GM20431 (cell line): ENCODE data around the gene VWA5A.

Experiments
- in situ Hi-C: fragments of 300-500 bp; cut with MseI, MboI; formaldehyde crosslinking; loops from one replicate; pipeline ENCODE4 v1.15.0; 2020; ENCODE audit warnings: low sequenced_read_pairs; ENCODE audit not compliant: unreplicated experiment

VWA5A gene, protein sequence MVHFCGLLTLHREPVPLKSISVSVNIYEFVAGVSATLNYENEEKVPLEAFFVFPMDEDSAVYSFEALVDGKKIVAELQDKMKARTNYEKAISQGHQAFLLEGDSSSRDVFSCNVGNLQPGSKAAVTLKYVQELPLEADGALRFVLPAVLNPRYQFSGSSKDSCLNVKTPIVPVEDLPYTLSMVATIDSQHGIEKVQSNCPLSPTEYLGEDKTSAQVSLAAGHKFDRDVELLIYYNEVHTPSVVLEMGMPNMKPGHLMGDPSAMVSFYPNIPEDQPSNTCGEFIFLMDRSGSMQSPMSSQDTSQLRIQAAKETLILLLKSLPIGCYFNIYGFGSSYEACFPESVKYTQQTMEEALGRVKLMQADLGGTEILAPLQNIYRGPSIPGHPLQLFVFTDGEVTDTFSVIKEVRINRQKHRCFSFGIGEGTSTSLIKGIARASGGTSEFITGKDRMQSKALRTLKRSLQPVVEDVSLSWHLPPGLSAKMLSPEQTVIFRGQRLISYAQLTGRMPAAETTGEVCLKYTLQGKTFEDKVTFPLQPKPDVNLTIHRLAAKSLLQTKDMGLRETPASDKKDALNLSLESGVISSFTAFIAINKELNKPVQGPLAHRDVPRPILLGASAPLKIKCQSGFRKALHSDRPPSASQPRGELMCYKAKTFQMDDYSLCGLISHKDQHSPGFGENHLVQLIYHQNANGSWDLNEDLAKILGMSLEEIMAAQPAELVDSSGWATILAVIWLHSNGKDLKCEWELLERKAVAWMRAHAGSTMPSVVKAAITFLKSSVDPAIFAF

DNA sequence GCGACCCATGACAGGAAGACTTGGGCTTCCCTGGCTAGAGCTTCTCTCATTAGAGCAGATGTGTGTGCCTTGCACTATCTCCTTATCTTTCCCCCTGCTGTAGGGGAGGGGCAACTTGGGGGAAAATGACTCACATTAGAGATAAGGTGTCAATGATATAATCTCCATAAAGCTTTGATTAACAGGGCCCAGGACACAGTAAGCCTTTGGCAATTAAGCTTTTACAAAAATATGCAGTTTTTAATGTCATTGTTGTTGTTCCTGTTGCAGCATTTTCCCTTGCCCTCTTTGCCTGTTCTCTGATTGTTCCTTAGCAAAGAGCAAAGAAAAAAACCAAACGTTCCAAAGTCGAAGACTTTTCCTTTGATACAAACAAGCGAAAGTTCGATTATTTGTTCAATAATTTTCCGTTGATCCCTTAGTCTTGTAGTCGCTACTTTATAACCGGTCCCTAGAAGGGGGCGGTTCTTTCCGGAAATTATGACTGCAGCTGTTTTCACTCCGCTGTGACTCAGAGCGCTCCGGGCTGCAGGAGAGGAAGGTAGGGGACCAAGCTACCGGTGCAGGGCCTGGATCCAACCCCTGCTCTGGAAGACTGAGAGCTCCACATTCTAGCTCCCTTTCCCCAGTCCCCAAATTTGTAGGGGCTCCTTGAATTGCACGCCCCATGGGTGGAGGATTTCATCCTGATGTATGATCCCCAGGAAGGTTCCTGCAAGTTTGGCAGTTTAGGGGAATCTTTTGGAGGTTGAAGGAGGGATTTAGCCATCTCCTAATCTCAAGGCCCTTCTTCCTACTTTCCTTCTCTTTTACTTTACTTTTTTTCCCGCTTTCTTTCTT lies at the start of gene VWA5A:
VWA5A (plus strand) TSS at position 509 of the 840 bp plus-strand sequence. CDS start 2,062 bp downstream, outside the sequence.
- in situ Hi-C loops: no loop called here

DNA sequence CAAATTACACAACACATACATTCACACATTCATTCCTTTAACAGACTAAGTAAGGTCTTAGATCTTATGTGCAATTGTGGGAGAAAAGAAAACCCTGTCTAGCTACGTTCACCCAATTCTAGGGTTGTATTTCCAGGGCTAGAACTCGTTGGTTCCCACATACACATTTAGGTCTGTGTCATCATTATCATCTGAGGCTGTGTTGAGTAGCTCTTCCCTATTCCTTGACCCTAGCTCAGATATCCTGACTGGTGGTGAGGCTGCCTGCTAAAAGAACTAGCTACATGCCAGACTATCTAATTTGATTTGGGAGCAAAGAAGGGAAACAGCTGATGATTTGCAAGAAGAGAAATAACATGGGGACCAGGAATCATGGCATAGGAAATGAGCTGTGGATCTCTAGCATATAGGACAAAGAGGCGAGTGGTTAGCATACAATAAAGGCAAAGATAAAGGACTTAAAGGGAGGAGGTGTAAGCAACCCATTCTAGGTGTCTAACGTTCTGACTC lies 46.6 kb upstream of the VWA5A start:
- in situ Hi-C loops: no loop called here

DNA sequence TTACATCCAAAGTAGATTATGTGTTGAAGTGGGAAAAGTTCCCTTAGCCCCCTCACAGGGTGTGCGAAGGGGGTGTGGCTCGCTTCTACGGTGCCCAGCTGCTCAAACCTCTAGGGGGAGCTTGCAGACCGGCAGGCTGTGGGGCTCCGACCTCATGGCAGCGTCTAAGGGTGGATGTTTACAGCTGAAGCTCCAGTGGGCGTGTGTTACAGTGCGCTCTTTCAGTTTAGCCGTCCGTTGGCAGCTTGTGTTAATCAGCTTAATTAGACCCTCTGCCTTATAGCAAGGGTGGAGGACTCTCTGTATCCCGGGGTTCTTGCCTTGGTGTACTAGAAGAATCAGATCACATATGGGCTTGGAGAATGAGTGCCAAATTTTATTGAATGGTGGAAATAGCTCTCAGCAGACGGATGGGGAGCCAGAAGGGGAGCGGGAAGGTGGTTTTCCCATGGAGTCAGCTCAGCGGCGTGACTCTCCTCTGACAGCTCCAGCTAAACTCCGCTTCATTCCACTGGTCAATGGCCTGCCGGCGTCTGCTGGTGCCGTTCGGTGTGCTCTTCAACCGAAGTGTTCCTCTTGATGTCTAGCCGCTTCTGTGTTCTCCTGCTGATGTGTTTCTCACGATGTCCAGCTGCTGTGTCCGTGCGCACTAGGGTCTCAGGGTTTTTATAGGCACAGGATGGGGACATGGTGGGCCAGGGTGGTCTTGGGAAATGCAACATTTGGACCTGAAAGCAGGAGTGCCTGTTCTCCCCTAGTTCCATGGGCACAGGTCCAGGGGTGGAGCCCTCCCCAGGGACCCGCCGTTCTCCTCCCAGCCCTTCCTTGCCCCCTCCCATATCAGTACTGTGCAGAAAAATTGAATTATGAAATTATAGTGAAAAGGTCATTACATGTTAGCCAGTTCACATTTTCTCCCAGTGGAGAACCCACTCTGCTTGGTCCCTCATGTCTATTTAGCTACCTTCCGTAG lies 45.5 kb upstream of the VWA5A start:
- in situ Hi-C loops: no loop called here

DNA sequence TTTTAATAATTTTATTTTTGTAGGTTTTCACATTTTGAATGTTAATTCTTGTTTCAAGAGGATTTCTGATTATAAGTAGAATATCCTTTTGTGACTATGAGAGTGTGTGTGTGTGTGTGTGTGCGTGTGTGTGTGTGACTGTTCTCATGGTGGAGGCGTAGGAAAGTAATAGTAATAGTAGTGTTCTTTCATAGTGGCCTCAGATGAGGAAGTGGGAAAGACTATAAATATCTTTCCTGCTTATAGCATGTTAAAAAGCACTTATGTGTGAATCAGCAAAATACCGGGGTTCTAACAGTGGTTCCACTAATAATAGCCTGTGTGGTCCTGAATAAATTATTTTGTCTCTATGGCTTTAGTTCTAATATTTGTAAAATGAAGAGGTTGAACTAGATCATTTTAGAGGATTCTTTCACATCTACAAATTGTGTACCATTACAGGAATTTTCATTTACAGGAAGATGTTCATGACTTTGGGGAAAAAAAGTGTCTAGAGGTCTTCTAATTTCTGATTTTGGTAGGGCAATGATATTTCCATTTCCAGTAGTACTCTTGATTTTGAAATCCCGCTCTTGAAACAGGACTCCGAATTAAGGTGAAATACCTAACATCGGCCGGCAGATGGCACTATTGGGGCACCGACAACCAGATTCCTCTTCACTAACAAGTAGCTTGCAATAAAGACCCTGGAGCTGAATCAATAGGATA lies 44.2 kb upstream of the VWA5A start:
- in situ Hi-C loops: no loop called here

DNA sequence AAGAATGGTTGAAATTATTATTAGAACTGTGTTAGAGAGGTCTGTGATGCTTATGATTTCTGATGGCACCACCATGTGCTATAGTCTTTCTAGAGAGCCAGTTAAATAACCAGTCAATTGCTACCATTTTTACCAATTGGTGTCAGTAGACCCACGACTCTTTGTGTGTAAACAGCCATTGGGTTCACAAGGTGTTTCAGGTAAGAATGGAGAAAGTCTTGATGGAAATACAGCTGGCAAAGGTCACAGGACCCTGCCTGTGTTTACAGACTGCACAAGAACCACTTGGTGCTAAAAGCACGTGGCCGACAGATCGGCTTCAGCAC lies 43.7 kb upstream of the VWA5A start:
- in situ Hi-C loops: no loop called here

DNA sequence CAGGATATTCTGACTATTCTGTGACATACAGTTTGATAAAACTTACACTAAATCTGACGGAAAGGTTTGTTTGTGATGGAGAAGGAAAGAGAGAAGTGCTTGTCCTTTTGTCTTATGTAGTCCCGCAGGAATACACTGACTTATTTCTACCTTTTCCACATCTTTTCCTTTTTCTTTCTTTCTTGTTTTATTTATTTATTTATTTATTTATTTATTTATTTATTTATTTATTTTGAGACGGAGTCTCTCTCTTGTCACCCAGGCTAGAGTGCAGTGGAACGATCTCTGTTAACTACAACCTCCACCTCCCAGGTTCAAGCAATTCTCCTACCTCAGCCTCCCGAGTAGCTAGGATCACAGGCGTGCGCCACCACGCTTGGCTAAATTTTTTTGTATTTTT lies 43.1 kb upstream of the VWA5A start:
- in situ Hi-C loops: no loop called here

DNA sequence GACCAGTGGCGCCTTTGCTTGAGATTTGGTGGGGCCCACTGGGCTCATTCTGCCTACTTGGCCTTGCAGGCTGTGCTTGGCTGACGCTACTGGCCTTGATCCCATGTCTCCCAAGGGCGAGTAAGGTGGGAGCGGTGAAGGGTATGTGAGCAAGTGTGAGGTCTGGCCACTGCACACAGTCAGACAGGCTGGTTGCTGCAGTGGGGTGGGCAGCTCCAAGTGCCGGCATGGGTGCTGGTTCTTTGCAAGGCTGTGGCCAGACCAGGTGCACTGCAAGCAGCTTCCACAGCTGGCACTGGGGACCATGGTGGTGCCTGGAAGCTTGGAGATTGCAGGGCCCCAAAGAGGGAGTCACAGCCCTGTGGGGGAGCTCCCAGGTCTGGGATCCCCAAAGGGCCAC lies 40.7 kb upstream of the VWA5A start:
- in situ Hi-C loops: no loop called here

DNA sequence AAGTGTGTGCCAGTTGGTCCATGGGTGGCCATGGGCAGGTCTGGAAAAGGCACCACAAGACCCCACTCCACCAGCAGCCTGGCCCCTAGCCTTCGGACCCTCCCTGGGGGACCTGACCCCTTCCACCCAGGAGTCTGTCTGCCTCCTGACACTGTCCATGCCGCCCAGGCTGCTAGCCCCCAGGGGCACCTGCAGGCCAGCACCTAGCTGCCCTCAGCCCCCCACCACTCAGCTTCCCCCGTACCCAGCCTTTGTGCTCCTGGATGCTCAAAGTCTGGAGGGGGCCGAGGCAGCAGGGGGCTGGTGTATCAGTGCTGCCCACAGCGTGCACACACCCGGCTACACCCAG lies 39.8 kb upstream of the VWA5A start:
- in situ Hi-C loops: loop anchor here (25.0 kb wide), 1 partner anchor 512 kb away; no protein-coding TSS in a partner anchor

DNA sequence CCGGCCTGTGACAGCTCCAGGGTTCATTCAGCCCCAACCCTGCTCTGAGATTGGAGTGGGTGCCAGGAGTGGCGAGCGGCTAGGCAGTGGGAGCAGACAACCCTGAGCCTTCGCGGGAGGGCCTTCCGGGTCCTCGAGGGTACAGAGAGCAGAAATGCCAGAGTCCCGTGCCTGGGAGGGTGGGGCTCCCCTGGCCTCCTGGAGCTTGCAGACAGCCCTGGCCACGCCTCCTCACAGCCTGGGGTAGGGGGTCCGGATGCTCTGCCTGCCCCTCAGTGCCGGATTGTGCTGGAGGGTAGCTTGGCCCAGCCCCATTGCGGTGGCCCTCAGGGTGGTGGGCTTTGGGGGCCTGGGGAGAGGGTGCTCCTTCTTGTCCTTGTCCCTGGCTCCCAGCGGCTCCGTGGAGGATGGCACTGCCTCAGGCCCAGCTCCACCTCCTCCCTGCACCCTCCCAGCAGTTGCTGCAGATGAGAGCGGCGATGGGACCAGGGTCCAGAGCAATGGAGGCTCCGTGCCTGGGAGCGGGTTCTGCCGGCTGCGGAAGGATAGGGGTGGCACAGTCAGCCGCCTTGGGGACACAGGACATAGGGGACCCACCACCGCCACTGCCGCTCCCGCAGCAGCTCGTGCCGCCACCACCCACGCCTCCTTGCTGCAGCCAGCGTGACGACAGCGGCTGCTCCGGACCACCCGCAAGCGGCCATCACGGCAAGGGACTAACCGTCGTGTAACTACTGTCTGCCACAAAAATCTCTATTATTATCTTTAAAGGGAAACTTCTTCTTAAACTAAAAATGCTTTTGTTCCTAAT lies 39.2 kb upstream of the VWA5A start:
- in situ Hi-C loops: loop anchor here (25.0 kb wide), 1 partner anchor 511 kb away; no protein-coding TSS in a partner anchor

DNA sequence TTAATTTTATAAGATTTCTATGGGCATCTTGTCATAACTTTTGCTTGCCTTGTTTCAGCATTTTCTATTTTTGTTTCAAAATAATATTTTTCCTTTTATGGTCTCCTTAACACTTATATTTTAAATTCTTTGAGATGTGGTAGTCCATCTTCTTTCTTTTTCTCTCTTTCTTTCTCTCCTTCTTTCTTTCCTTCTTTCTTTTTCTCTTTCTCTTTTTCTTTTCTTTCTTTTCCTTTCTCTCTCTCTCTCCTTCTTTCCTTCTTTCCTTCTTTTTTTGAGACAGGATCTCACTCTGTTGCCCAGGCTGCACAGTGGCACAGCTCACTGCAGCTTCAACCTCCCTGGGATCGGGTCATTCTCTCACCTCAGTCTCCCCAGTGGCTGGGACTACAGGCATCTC lies 38.0 kb upstream of the VWA5A start:
- in situ Hi-C loops: loop anchor here (25.0 kb wide), 1 partner anchor 510 kb away; no protein-coding TSS in a partner anchor

DNA sequence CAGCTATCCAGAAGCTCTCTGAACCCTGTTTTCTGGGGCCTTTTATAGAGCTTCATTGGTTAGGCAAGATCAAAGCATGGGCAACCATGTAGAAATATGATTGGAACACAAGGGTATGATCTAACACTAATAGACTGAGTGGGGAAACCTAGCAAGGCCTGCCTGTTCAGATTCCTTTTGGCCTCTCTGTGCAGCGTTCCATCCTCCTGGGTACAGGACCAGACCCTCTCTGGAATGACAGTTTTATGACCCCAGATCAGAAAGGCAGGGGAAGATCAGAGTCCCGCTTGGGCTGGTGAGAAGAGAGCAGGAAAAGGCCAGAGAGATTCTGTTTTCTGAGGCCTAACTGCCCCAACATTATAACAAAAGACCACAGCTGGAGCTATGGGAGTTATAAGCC lies 36.7 kb upstream of the VWA5A start:
- in situ Hi-C loops: loop anchor here (25.0 kb wide), 1 partner anchor 509 kb away; no protein-coding TSS in a partner anchor

DNA sequence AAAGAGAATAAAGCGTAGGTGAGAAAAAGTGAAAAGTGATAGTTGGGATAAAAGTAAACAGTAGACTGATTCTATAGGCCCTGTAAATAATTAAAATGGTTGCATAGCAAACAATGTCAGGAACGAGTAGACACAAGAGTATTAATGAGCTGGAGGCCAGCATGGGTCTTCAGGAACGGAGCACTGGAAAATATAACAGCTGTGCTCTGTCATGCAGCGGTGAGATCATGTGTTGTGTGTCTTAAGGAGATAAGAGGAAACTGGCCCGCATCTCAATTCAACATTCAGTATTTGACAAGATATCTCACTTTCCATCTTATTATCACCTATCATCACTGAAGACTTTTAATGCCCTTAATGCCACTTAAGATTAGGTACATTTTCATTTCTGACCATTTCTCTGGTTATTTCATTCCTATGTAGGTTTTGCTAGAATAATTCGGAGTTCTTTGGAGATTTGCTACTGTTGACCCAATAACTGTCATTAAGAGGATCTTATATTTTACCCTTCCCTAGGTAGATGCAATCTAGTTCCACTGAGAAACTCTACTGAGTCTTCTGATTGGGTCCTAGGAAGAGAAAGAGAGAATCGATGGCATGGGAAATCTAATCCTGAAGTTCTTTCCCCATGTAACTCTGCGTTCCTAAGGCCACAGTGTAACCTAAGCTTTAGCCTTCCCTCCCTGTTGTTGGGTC lies 35.5 kb upstream of the VWA5A start:
- in situ Hi-C loops: loop anchor here (25.0 kb wide), 1 partner anchor 508 kb away; no protein-coding TSS in a partner anchor

DNA sequence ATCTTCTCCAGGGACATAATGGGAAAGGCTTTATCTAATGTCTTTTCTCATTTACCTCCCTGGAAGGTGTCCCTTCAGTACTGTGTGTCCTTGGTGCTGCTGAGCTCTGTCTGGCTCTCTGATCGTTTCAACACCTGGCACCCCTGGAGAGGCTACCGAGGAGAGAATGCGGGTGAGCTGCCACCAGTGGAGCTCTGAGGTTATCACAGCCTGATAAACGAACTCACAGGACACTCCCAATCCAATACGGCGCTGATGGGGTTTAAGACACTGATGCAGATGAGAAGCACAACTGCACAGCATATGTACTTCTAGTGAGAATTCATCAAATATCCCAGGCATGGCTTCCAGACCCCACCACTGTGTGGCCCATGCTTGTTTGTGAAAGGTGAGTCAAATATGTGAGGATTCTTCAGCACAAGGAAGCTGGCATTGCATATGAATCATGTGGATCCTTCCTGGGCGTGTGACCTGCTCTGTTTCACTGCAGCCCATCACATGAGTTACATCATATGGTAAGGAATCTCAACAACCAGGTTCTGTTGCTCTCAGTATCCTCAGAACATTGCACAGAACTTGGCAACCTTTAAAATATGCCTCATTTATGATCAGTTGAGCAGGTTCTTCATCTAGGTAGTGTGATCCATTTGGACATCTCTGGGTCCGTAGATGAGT lies 34.8 kb upstream of the VWA5A start:
- in situ Hi-C loops: loop anchor here (25.0 kb wide), 1 partner anchor 507 kb away; no protein-coding TSS in a partner anchor

DNA sequence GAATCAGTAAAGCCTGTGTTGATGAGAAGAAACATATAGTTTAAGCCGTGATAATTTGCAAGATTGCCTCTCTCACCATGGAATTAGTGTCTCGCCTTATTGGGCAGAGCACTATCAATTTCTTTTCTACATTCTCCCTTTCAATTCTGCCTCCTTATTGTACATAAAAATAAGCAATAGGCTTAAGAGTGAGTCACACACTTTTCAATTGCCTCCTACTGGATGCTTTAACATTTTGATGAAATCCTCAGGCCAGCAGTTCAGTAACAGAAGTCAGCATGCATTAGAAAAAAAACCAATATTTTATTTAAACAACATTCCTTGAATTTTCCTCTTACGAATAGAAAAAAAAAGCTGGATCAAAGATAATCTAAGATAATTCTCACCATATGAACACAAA lies 33.8 kb upstream of the VWA5A start:
- in situ Hi-C loops: loop anchor here (25.0 kb wide), 1 partner anchor 506 kb away; no protein-coding TSS in a partner anchor

DNA sequence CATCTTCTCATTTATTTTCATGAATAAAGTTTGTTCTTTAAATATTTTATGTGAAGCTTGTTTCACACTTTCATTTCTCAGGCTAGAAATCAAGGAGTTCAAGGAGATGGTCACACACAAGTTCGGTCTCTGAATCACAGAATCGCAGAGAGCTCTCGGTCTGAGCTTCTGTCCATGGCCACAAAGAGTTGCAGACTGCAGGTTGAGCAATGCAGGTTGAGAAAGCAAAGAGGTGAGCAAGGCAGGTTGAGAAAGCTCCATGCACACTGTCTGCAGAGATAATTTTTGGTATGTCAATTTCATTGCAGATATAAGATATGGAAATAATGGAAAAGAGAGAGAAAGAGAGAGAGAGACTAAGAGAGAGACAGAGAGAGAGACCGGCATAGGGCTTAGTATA lies 32.9 kb upstream of the VWA5A start:
- in situ Hi-C loops: loop anchor here (25.0 kb wide), 1 partner anchor 505 kb away; no protein-coding TSS in a partner anchor

DNA sequence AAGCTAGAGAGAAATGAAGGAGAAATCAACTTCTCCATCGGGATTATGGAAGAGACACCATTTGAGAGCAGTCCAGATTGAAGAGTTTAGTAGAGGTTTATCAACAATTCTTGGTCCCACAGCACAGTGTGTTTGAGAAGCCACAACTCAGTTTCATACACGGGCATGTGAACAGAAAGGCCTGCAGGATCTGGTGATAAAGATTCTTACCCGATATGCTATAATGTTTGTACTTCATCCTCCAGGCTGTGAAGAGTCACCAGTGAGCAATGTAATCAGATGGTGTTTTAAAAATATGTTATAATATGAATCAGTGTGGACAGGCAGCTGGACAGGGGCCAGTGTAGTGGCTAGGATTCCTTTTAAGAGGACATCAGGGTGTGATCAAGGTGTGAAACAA lies 29.7 kb upstream of the VWA5A start:
- in situ Hi-C loops: loop anchor here (25.0 kb wide), 1 partner anchor 502 kb away; no protein-coding TSS in a partner anchor
